ENCODE results near the gene FLACC1. TPM values are rescaled to one million over a fixed set of nuclear protein-coding genes. Genes with fewer than 3 reads are reported as not detected.

Gene FLACC1
- total RNA-seq, 1 donor from 2014 or later = 0.69 TPM

DNA sequence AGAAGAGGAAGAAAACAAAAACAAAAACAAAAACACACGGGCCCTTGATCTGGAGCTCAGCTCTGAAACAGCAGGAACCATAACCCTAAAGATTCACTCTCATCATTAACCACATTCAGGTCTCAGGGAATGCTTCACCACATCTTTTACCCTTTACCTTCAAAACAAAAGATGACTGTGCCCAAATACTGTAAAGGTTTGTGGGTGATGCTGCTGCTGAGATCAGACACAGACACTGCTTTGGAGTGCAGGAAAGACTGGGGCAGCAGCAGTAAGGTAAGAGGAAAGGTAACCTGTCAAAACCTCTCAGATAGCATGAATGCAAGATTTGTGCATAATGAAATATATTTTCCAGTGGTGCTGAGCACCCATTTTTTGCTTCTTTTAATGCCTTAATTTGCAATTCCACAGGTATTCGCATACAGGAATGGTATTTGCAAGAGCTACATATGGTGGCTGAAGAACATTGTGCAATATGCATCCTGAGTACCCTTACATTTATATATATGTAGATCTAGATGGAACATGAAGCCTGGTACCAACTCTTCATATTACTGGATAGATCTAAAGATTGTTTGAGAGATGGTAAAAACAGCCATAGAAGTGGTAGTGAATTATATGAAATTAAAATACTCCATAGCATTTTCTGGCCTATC is 4.1 kb upstream of the FLACC1 start:
- Mint-ChIP-seq H3K27ac (no peak overlapping the region), H3K9me3 (ENCODE audit: low read depth) (peaks cover 7% of the 10 kb centered on the region), H3K36me3 (ENCODE audit: insufficient read depth) (peaks cover 24% of the 10 kb centered on the region), H3K4me1 (ENCODE audit: low read depth) (peaks cover 4% of the 10 kb centered on the region), H3K4me3 (ENCODE audit: low read depth) (no peak overlapping the region), H3K27me3 (no peaks in the 10 kb centered on the region)
- no peak for DNase-seq (ENCODE audit: low spot score, unreplicated experiment)
- TF ChIP-seq CTCF (IDR thresholded peaks at IDR 0.05; ENCODE audit: unreplicated experiment) = no peak

DNA sequence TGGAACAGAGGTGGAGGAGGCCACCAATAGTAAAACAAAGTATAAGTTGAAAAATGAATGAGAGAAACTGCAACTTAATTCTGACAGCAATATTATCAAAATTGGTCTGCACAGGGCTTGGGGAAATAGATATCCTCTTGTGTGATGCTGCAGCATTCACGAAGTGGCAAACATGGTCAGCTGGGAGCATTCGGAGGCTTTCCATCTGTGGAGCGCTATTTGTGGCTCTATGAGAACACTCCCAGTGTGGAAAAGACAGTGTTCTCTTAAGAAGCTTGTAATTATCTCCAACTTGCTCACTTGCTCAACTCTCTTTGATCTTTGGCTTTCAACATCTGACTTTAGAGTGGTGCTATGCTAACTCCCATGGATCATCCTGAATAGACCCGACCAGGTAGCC is 3.1 kb upstream of the FLACC1 start:
- H3K36me3 Mint-ChIP-seq (ENCODE audit: insufficient read depth) = peaks cover 22% of the 10 kb centered on the region
- DNase-seq (ENCODE audit: low spot score, unreplicated experiment) = no peak
- peaks cover 7% of the 10 kb centered on the region for H3K9me3 Mint-ChIP-seq (ENCODE audit: low read depth)
- H3K27me3 Mint-ChIP-seq = no peaks in the 10 kb centered on the region
- H3K27ac Mint-ChIP-seq = no peak overlapping the region
- no peak for TF ChIP-seq CTCF (IDR thresholded peaks at IDR 0.05; ENCODE audit: unreplicated experiment)
- peaks cover 4% of the 10 kb centered on the region for H3K4me1 Mint-ChIP-seq (ENCODE audit: low read depth)
- no peak overlapping the region for H3K4me3 Mint-ChIP-seq (ENCODE audit: low read depth)

GRCh38 chr2:201358684-201359083 is 1.5 kb upstream of the FLACC1 start:
- Mint-ChIP-seq H3K36me3 (ENCODE audit: insufficient read depth) (peaks cover 16% of the 10 kb centered on the region), H3K27me3 (no peaks in the 10 kb centered on the region), H3K4me1 (ENCODE audit: low read depth) (peaks cover 4% of the 10 kb centered on the region), H3K27ac (no peak overlapping the region), H3K4me3 (ENCODE audit: low read depth) (no peak overlapping the region), H3K9me3 (ENCODE audit: low read depth) (peaks cover 4% of the 10 kb centered on the region)
- DNase-seq (ENCODE audit: low spot score, unreplicated experiment) = no peak
- no peak for TF ChIP-seq CTCF (IDR thresholded peaks at IDR 0.05; ENCODE audit: unreplicated experiment)

GRCh38 chr2:201353116-201353515 is 4.0 kb downstream of the FLACC1 start:
- no peak for TF ChIP-seq CTCF (IDR thresholded peaks at IDR 0.05; ENCODE audit: unreplicated experiment)
- Mint-ChIP-seq H3K27me3 (no peaks in the 10 kb centered on the region), H3K4me1 (ENCODE audit: low read depth) (peaks cover 4% of the 10 kb centered on the region), H3K9me3 (ENCODE audit: low read depth) (no peaks in the 10 kb centered on the region), H3K4me3 (ENCODE audit: low read depth) (no peak overlapping the region), H3K27ac (no peak overlapping the region), H3K36me3 (ENCODE audit: insufficient read depth) (no peaks in the 10 kb centered on the region)
- DNase-seq (ENCODE audit: low spot score, unreplicated experiment) = no peak

GRCh38 chr2:201350879-201351278 is 6.3 kb downstream of the FLACC1 start:
- TF ChIP-seq CTCF (IDR thresholded peaks at IDR 0.05; ENCODE audit: unreplicated experiment) = no peak
- Mint-ChIP-seq H3K4me1 (ENCODE audit: low read depth) (no peaks in the 10 kb centered on the region), H3K27ac (no peak overlapping the region), H3K27me3 (no peaks in the 10 kb centered on the region), H3K36me3 (ENCODE audit: insufficient read depth) (no peaks in the 10 kb centered on the region), H3K4me3 (ENCODE audit: low read depth) (no peak overlapping the region), H3K9me3 (ENCODE audit: low read depth) (no peaks in the 10 kb centered on the region)
- no peak for DNase-seq (ENCODE audit: low spot score, unreplicated experiment)

All from progenitor cell of endocrine pancreas (in vitro differentiated cells).